B cell (primary cell): ENCODE data around the gene IFNA7. TPM values are rescaled to one million over a fixed set of nuclear protein-coding genes. Genes with fewer than 3 reads are reported as not detected.

Source experiments
- ATAC-seq: fragments of 200-7000 bp; cut with Tn5 transposase; one replicate; pipeline ENCODE4 v1.10.0; 2021; ENCODE audit warnings: low read depth, mild to moderate bottlenecking, moderate number of reproducible peaks, moderate library complexity
- CTCF ChIA-PET: fragments of 350-600 bp; sonication (Branson Sonifier 250); formaldehyde crosslinking; loops from one replicate; lab custom pipeline; 2021; ENCODE audit warnings: antibody characterized with exemption, inconsistent platforms; lab: Charles Lee
- POLR2A ChIA-PET: fragments of 350-600 bp; sonication (Branson Sonifier 250); formaldehyde crosslinking; loops from one replicate; lab custom pipeline; 2021; ENCODE audit warnings: antibody characterized with exemption; lab: Charles Lee
- DNase-seq: peaks from one replicate; pipeline ENCODE4 v3.0.0; 2013
- H2AFZ ChIP-seq: 2 replicates; pipeline ENCODE4 v1.6.1; 2012; ENCODE audit warnings: mild to moderate bottlenecking, low read depth, low read length; ENCODE audit not compliant: insufficient read depth, poor library complexity, severe bottlenecking
- H3K27ac ChIP-seq, 2 donors: 1 replicate in 1 of 2; 2 replicates in 1 of 2; pipeline ENCODE4 v1.5.1; 2012 to 2013; ENCODE audit warnings: low read length in 2 of 2, mild to moderate bottlenecking in 2 of 2, moderate library complexity in 1 of 2
- H3K27me3 ChIP-seq, 4 experiments: fragments of 200-600 bp in 1 of 4; sonication (generic) in 1 of 4; replicated peaks in 1 of 4; 1 replicate in 2 of 4; 2 replicates in 2 of 4; pipeline versions ENCODE4 v1.6.1 to v1.7.0; 2013 to 2016; ENCODE audit warnings: low read length in 3 of 4, mild to moderate bottlenecking in 2 of 4, mixed read lengths in 1 of 4, moderate library complexity in 1 of 4; ENCODE audit not compliant: insufficient read depth in 4 of 4, control insufficient read depth in 3 of 4; ENCODE audit errors: control extremely low read depth in 1 of 4
- H3K36me3 ChIP-seq, 2 experiments: replicated peaks in 1 of 2; 1 replicate in 1 of 2; 2 replicates in 1 of 2; pipeline versions ENCODE4 v1.6.1 to v1.7.1; 2013; ENCODE audit warnings: low read length in 1 of 2; ENCODE audit not compliant: insufficient read depth in 2 of 2, control insufficient read depth in 1 of 2; ENCODE audit errors: control extremely low read depth in 1 of 2, extremely low read depth in 1 of 2
- H3K4me1 ChIP-seq, 2 donors: fragments of 200-600 bp in 1 of 2; sonication (generic) in 1 of 2; 1 replicate in 1 of 2; 2 replicates in 1 of 2; pipeline versions ENCODE4 v1.5.1 to v1.6.1; 2013 to 2017; ENCODE audit warnings: low read length in 2 of 2; ENCODE audit not compliant: control insufficient read depth in 2 of 2, insufficient read depth in 2 of 2
- H3K4me2 ChIP-seq: replicated peaks from 2 replicates; pipeline ENCODE3; 2012; ENCODE audit warnings: mild to moderate bottlenecking, low read depth, low read length; ENCODE audit not compliant: poor library complexity, severe bottlenecking
- H3K4me3 ChIP-seq, 5 experiments: fragments of 200-600 bp in 1 of 5; sonication (generic) in 1 of 5; 1 replicate in 3 of 5; 2 replicates in 2 of 5; pipeline versions ENCODE4 v1.5.1 to v1.7.0; 2011 to 2016; ENCODE audit warnings: low read length in 4 of 5, mild to moderate bottlenecking in 4 of 5, low read depth in 2 of 5, control low read depth in 1 of 5, moderate library complexity in 1 of 5; ENCODE audit not compliant: insufficient read depth in 1 of 5; ENCODE audit errors: control extremely low read depth in 1 of 5, extremely low read depth in 1 of 5
- H3K79me2 ChIP-seq: fragments of 200-600 bp; sonication (generic); one replicate; pipeline ENCODE4 v1.6.0; 2016; ENCODE audit warnings: low read length; ENCODE audit not compliant: control insufficient read depth, insufficient read depth
- H3K9ac ChIP-seq: fragments of 200-600 bp; sonication (generic); 2 replicates; pipeline ENCODE4 v1.6.1; 2017; ENCODE audit warnings: mild to moderate bottlenecking, low read length, moderate library complexity
- H3K9me3 ChIP-seq, 3 donors: one replicate each; pipeline versions ENCODE4 v1.6.1 to v1.7.1; 2013; ENCODE audit warnings: low read length in 2 of 3; ENCODE audit not compliant: control insufficient read depth in 2 of 3, insufficient read depth in 1 of 3; ENCODE audit errors: control extremely low read depth in 1 of 3
- H4K20me1 ChIP-seq: 2 replicates; pipeline ENCODE4 v1.6.0; 2012; ENCODE audit warnings: mild to moderate bottlenecking, low read length; ENCODE audit not compliant: insufficient read depth, control insufficient read depth, poor library complexity, severe bottlenecking
- H3K27ac Mint-ChIP-seq: one replicate; pipeline ENCODE4 v1.8.0; 2021; ENCODE audit warnings: mixed read lengths
- H3K27me3 Mint-ChIP-seq: one replicate; pipeline ENCODE4 v1.8.0; 2021; ENCODE audit warnings: mixed read lengths
- H3K4me1 Mint-ChIP-seq: one replicate; pipeline ENCODE4 v1.8.0; 2021; ENCODE audit warnings: mixed read lengths
- H3K4me3 Mint-ChIP-seq: one replicate; pipeline ENCODE4 v1.8.0; 2021; ENCODE audit warnings: mixed read lengths
- H3K9me3 Mint-ChIP-seq: one replicate; pipeline ENCODE4 v1.8.0; 2022; ENCODE audit warnings: mixed read lengths; ENCODE audit not compliant: insufficient read depth
- CTCF ChIP-seq: fragments of 200-600 bp; IDR thresholded peaks from one replicate; pipeline ENCODE4 v1.8.0; 2022; ENCODE audit warnings: antibody characterized with exemption, mild to moderate bottlenecking
- EZH2 ChIP-seq: IDR thresholded peaks from 2 replicates; pipeline ENCODE4 v1.6.1; 2012; ENCODE audit warnings: borderline replicate concordance, low read depth, mild to moderate bottlenecking, moderate library complexity, low read length; ENCODE audit not compliant: insufficient read depth, poor library complexity, severe bottlenecking
- WGBS: methylation state at CpG from one replicate; pipeline ENCODE4 v1.1.5; 2013; ENCODE audit warnings: missing lambda C conversion rate; ENCODE audit not compliant: insufficient coverage; 5-methylcytosine and 5-hydroxymethylcytosine counted together
- intact Hi-C: fragments of 100-400 bp; cut with micrococcal nuclease; formaldehyde crosslinking; loops from one replicate; pipeline ENCODE4 v1.10.0; 2022
- polyA plus RNA-seq: library from polyadenylated mRNA; depleted of rRNA; stranded (reverse); fragments of >200 nt; gene quantifications from 2 replicates; pipeline ENCODE4 v1.2.3, GENCODE V29; 2012
- small RNA-seq: library from RNA; depleted of rRNA; stranded (forward); fragments of <200 nt; gene quantifications from one replicate; pipeline ENCODE3, GENCODE V24; 2012; ENCODE audit warnings: low replicate concordance, low read depth; ENCODE audit not compliant: insufficient read length
- total RNA-seq, 2 donors: library from RNA; stranded (reverse); fragments of 120-200 nt in 1 of 2; gene quantifications; 1 replicate in 1 of 2; 2 replicates in 1 of 2; pipeline versions ENCODE4 v1.2.3 to v1.2.4, GENCODE V29; 2013 to 2022

IFNA7 gene
- total and polyA plus RNA-seq, 2 donors (not counting 1 experiment from before 2014, with no cell fraction given) = not detected

GRCh38 chr9:21153336-21154017 lies 48.5 kb downstream of the IFNA7 start:
- Histone ChIP-seq H2AFZ (no peak overlapping the region), H3K9me3 (peaks cover 0 to 9% (median 5%) of the 10 kb centered on the region in 3 donors), H3K4me1 (no peaks in the 10 kb centered on the region), H3K4me2 (no peak overlapping the region), H3K4me3 (no peak overlapping the region), H3K79me2 (no peaks in the 10 kb centered on the region), H3K36me3 (no peaks in the 10 kb centered on the region), H3K27ac (no peak overlapping the region), H3K27me3 (peaks cover 0 to 3% (median 0%) of the 10 kb centered on the region in 4 experiments), H4K20me1 (no peaks in the 10 kb centered on the region), H3K9ac (no peak overlapping the region)
- CTCF ChIA-PET = interaction anchor here (0.6 kb wide), 1 partner anchor 165 kb away, joined by 3 read pairs; no protein-coding TSS in a partner anchor
- Mint-ChIP-seq H3K27me3 (peaks cover 21% of the 10 kb centered on the region), H3K4me1 (no peaks in the 10 kb centered on the region), H3K27ac (no peak overlapping the region), H3K9me3 (no peaks in the 10 kb centered on the region), H3K4me3 (no peak overlapping the region)
- POLR2A ChIA-PET = no interaction called here
- intact Hi-C loops = no loop called here
- ATAC-seq = no peak
- WGBS = 20% methylated on average over 1 of the region's 3 CpGs
- TF ChIP-seq EZH2 = no peak
- TF ChIP-seq CTCF = no peak
- no peak for DNase-seq

Small RNAs within 50 kb of the gene (small RNA-seq; reads per million reads assigned to genes)
- gene RF00019 = not detected

Other genes with a start within 250 kb of the IFNA7 start
- gene HACD4, start 170.6 kb downstream of the IFNA7 start, total RNA-seq = 3.9 and 5.7 TPM in 2 replicates
- 4.5 and 8.3 TPM in 2 replicates for gene HACD4, start 170.6 kb downstream of the IFNA7 start, polyA plus RNA-seq
- not detected in 2 replicates for gene IFNB1, start 124.3 kb downstream of the IFNA7 start, total RNA-seq
- gene IFNB1, start 124.3 kb downstream of the IFNA7 start, polyA plus RNA-seq = not detected in 2 replicates
- gene IFNW1, start 60.4 kb downstream of the IFNA7 start, total RNA-seq = not detected in 2 replicates
- not detected in 2 replicates for gene IFNW1, start 60.4 kb downstream of the IFNA7 start, polyA plus RNA-seq
- gene IFNA21, start 35.5 kb downstream of the IFNA7 start, total RNA-seq = not detected in 2 replicates
- gene IFNA21, start 35.5 kb downstream of the IFNA7 start, polyA plus RNA-seq = not detected in 2 replicates
- gene IFNA4, start 14.6 kb downstream of the IFNA7 start, total RNA-seq = not detected in 2 replicates
- gene IFNA4, start 14.6 kb downstream of the IFNA7 start, polyA plus RNA-seq = not detected in 2 replicates
- gene IFNA10, start 4.9 kb upstream of the IFNA7 start, total RNA-seq = not detected in 2 replicates
- not detected in 2 replicates for gene IFNA10, start 4.9 kb upstream of the IFNA7 start, polyA plus RNA-seq
- gene IFNA16, start 15.1 kb upstream of the IFNA7 start, total RNA-seq = not detected in 2 replicates
- not detected in 2 replicates for gene IFNA16, start 15.1 kb upstream of the IFNA7 start, polyA plus RNA-seq
- not detected in 2 replicates for gene IFNA17, start 26.0 kb upstream of the IFNA7 start, total RNA-seq
- not detected in 2 replicates for gene IFNA17, start 26.0 kb upstream of the IFNA7 start, polyA plus RNA-seq
- gene IFNA14, start 37.8 kb upstream of the IFNA7 start, total RNA-seq = not detected in 2 replicates
- gene IFNA14, start 37.8 kb upstream of the IFNA7 start, polyA plus RNA-seq = not detected in 2 replicates
- not detected in 2 replicates for gene IFNA5, start 103.1 kb upstream of the IFNA7 start, total RNA-seq
- gene IFNA5, start 103.1 kb upstream of the IFNA7 start, polyA plus RNA-seq = not detected in 2 replicates
- 17.5 and 17.6 TPM in 2 replicates for gene KLHL9, start 133.2 kb upstream of the IFNA7 start, total RNA-seq
- 4.3 and 4.8 TPM in 2 replicates for gene KLHL9, start 133.2 kb upstream of the IFNA7 start, polyA plus RNA-seq
- not detected in 2 replicates for gene IFNA6, start 148.7 kb upstream of the IFNA7 start, total RNA-seq
- gene IFNA6, start 148.7 kb upstream of the IFNA7 start, polyA plus RNA-seq = not detected in 2 replicates
- gene IFNA13, start 165.9 kb upstream of the IFNA7 start, total RNA-seq = not detected in 2 replicates
- not detected in 2 replicates for gene IFNA13, start 165.9 kb upstream of the IFNA7 start, polyA plus RNA-seq
- gene IFNA2, start 183.2 kb upstream of the IFNA7 start, total RNA-seq = not detected in 2 replicates
- gene IFNA2, start 183.2 kb upstream of the IFNA7 start, polyA plus RNA-seq = not detected in 2 replicates
- gene IFNA8, start 206.9 kb upstream of the IFNA7 start, total RNA-seq = not detected in 2 replicates
- gene IFNA8, start 206.9 kb upstream of the IFNA7 start, polyA plus RNA-seq = not detected in 2 replicates
- gene IFNA1, start 238.2 kb upstream of the IFNA7 start, total RNA-seq = not detected in 2 replicates
- not detected in 2 replicates for gene IFNA1, start 238.2 kb upstream of the IFNA7 start, polyA plus RNA-seq